Prostate gland (tissue), 2 donors: Measurements from ENCODE around the gene SLAMF6. TPM values are rescaled to one million over a fixed set of nuclear protein-coding genes. Genes with fewer than 3 reads are reported as not detected.

ENCODE experiments used
- DNase-seq: peaks from one replicate; pipeline ENCODE4 v3.0.0-alpha.2; 2019; ENCODE audit warnings: low spot score
- H3K27ac ChIP-seq, 2 donors: fragments of 200-600 bp; sonication (generic); 2 replicates each; pipeline ENCODE4 v1.5.1; 2017 to 2019
- H3K27me3 ChIP-seq: fragments of 200-600 bp; sonication (generic); replicated peaks from 2 replicates; pipeline ENCODE4 v1.5.1; 2019; ENCODE audit not compliant: insufficient read depth
- H3K36me3 ChIP-seq, 2 donors: fragments of 200-600 bp; sonication (generic); 1 replicate in 1 of 2; 2 replicates in 1 of 2; pipeline versions ENCODE4 v1.5.1 to v1.8.1; 2017 to 2019
- H3K4me1 ChIP-seq: fragments of 200-600 bp; sonication (generic); replicated peaks from 2 replicates; pipeline ENCODE4 v1.5.1; 2019
- H3K4me3 ChIP-seq, 2 donors: fragments of 200-600 bp; sonication (generic); 2 replicates each; pipeline ENCODE4 v1.5.1; 2017 to 2019
- H3K9me3 ChIP-seq: fragments of 200-600 bp; sonication (generic); 2 replicates; pipeline ENCODE4 v1.5.1; 2017
- CTCF ChIP-seq, 4 experiments: fragments of 200-600 bp in 2 of 4; fragments of 450-650 bp in 2 of 4; sonication (generic) in 2 of 4; IDR thresholded peaks; 1 replicate in 3 of 4; 2 replicates in 1 of 4; pipeline ENCODE4 v1.5.1; 2016 to 2019; ENCODE audit warnings: antibody characterized with exemption in 4 of 4, mild to moderate bottlenecking in 2 of 4, moderate library complexity in 2 of 4
- POLR2A ChIP-seq: fragments of 450-650 bp; IDR thresholded peaks from one replicate; pipeline ENCODE4 v1.6.1; 2016; ENCODE audit warnings: antibody characterized with exemption, mild to moderate bottlenecking
- POLR2AphosphoS5 ChIP-seq: sonication (generic); formaldehyde crosslinking; IDR thresholded peaks from one replicate; pipeline ENCODE4 v1.6.1; 2017; ENCODE audit warnings: antibody characterized with exemption
- WGBS: methylation state at CpG from one replicate; pipeline ENCODE4 v1.1.5; 2018; 5-methylcytosine and 5-hydroxymethylcytosine counted together
- intact Hi-C: fragments of 100-400 bp; cut with DNase I; formaldehyde crosslinking; loops from one replicate; pipeline ENCODE4 v1.14.2; 2022
- total RNA-seq, 2 donors: library from RNA; depleted of rRNA; stranded (reverse); fragments of >200 nt; gene quantifications; one replicate each; pipeline ENCODE4 v1.1.0, GENCODE V29; 2016

The SLAMF6 gene
- total RNA-seq, 2 donors from 2014 or later: 0.64 to 1.4 TPM

DNA sequence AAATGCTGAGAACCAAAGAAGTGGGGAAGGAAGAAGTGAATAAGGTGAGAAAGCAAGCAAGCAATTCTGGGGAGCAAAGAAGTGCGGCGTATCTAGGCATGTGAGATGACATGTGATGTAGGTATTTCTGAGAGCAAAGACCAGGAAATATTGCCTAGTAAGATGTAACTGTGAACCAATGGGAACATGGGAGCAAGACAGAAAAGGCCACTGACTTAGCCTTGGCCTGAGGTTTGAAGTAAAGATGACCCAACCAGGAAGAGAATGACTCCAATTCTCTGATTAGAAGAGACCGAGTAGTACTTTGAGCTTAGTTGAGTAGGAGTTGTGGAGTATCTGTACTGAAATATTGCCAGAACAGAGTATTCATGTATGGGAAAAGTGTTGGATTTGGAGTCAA, 31.1 kb downstream of the SLAMF6 start:
- Histone ChIP-seq H3K9me3 (no peaks in the 10 kb centered on the region), H3K4me1 (no peaks in the 10 kb centered on the region), H3K36me3 (no peaks in the 10 kb centered on the region), H3K27ac (no peak overlapping the region), H3K27me3 (peaks cover 3% of the 10 kb centered on the region), H3K4me3 (no peak overlapping the region)
- intact Hi-C loops: no loop called here
- TF ChIP-seq POLR2AphosphoS5 (no peak), POLR2A (no peak), CTCF (IDR thresholded peaks at IDR 0.05) (no peak)
- no peak for DNase-seq
- WGBS: 89% methylated on average over 3 of the region's 3 CpGs

DNA sequence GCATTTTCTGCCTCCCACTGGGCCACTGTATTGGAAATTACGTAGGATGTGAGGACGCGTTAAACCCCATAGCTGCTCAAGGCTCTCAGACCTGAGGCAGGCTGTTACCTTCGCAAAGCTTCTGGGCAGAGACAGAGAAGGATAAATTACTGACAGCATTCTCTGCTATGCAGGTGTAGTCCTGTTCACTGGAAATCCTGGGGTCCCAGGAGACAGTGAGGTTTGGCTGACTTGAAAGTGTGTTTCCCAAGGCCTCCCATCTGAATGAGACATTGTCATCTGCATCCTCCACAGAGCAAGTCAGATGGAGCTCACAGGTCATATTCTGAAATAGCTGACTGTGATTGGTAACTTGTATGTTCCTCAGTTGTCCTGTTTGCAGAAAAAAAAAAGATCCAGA, 32.0 kb downstream of the SLAMF6 start:
- Histone ChIP-seq H3K4me3 (no peak overlapping the region), H3K27ac (no peak overlapping the region), H3K36me3 (no peaks in the 10 kb centered on the region), H3K4me1 (no peaks in the 10 kb centered on the region), H3K9me3 (no peaks in the 10 kb centered on the region), H3K27me3 (peaks cover 3% of the 10 kb centered on the region)
- intact Hi-C loops: no loop called here
- WGBS: 85% methylated on average over 4 of the region's 4 CpGs
- no peak for DNase-seq
- TF ChIP-seq POLR2AphosphoS5 (no peak), CTCF (IDR thresholded peaks at IDR 0.05) (no peak), POLR2A (no peak)

DNA sequence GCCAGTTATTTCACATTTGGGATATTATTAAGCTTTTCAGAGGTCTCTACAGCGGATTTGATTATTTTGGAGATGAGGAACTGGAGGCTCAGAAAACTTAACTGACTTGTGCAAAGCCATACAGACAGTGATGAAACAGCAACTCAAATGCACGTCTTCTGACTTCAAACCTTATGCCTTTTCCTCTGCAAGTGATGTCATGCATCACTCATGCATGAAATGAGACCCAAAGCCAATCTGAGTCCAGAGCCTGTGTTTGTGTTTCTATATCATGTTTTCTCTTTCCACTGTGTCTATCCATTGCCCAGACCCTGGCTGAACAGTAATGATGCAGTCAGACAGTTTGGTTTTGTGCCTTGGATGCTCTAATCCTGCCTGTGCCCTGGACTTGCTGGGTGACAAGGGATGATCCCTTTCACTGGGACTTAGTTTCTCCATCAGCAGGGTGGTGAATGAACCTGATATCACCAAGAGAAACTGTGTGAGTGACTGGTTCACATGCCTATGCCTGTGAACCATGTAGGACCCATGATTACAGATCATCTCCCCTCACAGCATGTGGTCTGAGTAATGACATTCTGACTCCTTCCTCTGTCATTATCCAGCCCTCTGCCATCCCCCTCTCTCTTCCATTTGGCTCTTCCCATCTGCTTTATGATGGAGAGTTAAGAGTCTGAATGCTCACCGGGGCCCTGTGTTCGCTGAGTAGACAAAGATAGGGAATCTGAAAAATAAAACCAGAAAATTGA, 33.4 kb downstream of the SLAMF6 start:
- H3K36me3 ChIP-seq: no peaks in the 10 kb centered on the region
- DNase-seq: no peak
- TF ChIP-seq POLR2AphosphoS5 (no peak), CTCF (IDR thresholded peaks at IDR 0.05) (no peak), POLR2A (no peak)
- WGBS: 76% methylated on average over 4 of the region's 4 CpGs
- no peaks in the 10 kb centered on the region for H3K9me3 ChIP-seq
- no peak overlapping the region for H3K4me3 ChIP-seq
- H3K27me3 ChIP-seq: peaks cover 3% of the 10 kb centered on the region
- no peak overlapping the region for H3K27ac ChIP-seq
- H3K4me1 ChIP-seq: no peaks in the 10 kb centered on the region
- intact Hi-C loops: no loop called here

DNA sequence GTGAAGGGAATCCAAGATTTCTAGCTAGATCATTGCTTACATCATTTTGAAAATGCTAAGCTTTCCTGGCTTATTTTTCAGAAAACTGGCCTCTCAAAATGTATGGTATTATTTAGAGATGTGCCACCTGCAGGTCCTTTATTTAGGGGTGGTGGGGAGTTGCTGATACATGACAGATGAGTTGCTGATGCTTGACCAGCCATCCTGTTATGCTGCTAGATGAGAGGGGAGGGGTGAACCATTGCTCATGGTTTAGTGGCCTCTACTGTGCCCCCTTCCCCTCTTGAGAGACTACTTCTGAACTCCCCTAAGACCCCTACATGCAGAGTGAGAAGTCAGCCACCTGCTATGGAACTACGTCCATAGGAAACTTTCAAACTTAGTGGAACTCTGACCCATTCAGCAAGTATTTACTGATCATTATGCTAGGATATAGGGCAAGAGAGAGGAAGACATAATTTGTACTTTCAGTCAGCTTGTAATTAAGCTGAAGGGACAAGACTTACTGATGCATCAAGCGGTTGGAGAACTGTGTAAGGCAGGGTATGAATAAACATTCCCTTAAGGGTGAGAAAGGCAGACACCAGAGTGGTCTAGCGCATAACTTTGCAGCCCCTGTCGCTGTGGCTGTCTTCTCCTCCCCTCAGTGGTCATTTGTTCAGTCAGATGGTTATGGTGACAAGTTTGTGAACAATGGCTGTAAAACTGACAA, 34.6 kb downstream of the SLAMF6 start:
- intact Hi-C loops: no loop called here
- 69% methylated on average over 4 of the region's 4 CpGs for WGBS
- no peak for TF ChIP-seq POLR2AphosphoS5
- no peak for TF ChIP-seq POLR2A
- TF ChIP-seq CTCF (IDR thresholded peaks at IDR 0.05): no peak
- Histone ChIP-seq H3K27me3 (peaks cover 3% of the 10 kb centered on the region), H3K9me3 (no peaks in the 10 kb centered on the region), H3K27ac (no peak overlapping the region), H3K4me1 (no peaks in the 10 kb centered on the region), H3K36me3 (no peaks in the 10 kb centered on the region), H3K4me3 (no peak overlapping the region)
- no peak for DNase-seq

GRCh38 chr1:160486453-160486852, 36.6 kb downstream of the SLAMF6 start:
- no peaks in the 10 kb centered on the region for H3K9me3 ChIP-seq
- TF ChIP-seq POLR2A: no peak
- TF ChIP-seq CTCF (IDR thresholded peaks at IDR 0.05): no peak
- no peak overlapping the region for H3K4me3 ChIP-seq
- DNase-seq: no peak
- no peak overlapping the region for H3K27ac ChIP-seq
- no peaks in the 10 kb centered on the region for H3K36me3 ChIP-seq
- H3K4me1 ChIP-seq: no peaks in the 10 kb centered on the region
- peaks cover 3% of the 10 kb centered on the region for H3K27me3 ChIP-seq
- WGBS: 71% methylated on average over 4 of the region's 4 CpGs
- intact Hi-C loops: no loop called here
